ENCODE data around the gene SRC.

DNA sequence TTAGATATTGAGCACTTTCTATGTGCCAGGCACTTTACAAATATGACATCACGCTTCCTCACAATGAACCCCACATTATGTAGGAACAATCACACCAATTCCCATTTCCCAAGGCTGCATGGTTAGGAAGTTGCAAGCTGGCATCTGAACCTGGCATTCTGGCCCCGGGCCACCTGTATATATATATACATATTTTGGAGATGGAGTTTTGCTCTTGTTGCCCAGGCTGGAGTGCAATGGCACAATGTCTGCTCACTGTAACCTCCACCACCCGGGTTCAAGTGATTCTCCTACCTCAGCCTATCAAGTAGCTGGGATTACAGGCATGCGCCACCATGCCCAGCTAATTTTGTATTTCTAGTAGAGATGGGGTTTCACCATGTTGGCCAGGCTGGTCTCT lies 30.4 kb downstream of the SRC start:
- TF ChIP-seq, protein P1, sequence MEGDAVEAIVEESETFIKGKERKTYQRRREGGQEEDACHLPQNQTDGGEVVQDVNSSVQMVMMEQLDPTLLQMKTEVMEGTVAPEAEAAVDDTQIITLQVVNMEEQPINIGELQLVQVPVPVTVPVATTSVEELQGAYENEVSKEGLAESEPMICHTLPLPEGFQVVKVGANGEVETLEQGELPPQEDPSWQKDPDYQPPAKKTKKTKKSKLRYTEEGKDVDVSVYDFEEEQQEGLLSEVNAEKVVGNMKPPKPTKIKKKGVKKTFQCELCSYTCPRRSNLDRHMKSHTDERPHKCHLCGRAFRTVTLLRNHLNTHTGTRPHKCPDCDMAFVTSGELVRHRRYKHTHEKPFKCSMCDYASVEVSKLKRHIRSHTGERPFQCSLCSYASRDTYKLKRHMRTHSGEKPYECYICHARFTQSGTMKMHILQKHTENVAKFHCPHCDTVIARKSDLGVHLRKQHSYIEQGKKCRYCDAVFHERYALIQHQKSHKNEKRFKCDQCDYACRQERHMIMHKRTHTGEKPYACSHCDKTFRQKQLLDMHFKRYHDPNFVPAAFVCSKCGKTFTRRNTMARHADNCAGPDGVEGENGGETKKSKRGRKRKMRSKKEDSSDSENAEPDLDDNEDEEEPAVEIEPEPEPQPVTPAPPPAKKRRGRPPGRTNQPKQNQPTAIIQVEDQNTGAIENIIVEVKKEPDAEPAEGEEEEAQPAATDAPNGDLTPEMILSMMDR (IDR thresholded peaks at IDR 0.05): no peak
- TF ChIP-seq POLR2A (IDR thresholded peaks at IDR 0.05) (no peak), POLR2AphosphoS5 (IDR thresholded peaks at IDR 0.05) (no peak), EP300 (IDR thresholded peaks at IDR 0.05) (no peak)

Measured in suprapubic skin (tissue), 4 donors.